Smooth muscle cell (in vitro differentiated cells): ENCODE results near the gene C8B. TPM values are rescaled to one million over a fixed set of nuclear protein-coding genes. Genes with fewer than 3 reads are reported as not detected.

Experiments
- DNase-seq: peaks from one replicate; lab custom pipeline; 2025; ENCODE audit not compliant: unreplicated experiment; lab: John Stamatoyannopoulos, UW
- H2AFZ ChIP-seq: fragments of 200-600 bp; sonication (generic); 2 replicates; pipeline ENCODE4 v1.6.0; 2016; ENCODE audit warnings: antibody characterized with exemption, low read depth, mild to moderate bottlenecking
- H3F3A ChIP-seq: fragments of 200-600 bp; sonication (generic); 2 replicates; pipeline ENCODE4 v1.6.0; 2017; ENCODE audit warnings: antibody characterized with exemption, low read depth
- H3K27ac ChIP-seq: fragments of 200-600 bp; sonication (generic); 2 replicates; pipeline ENCODE4 v1.5.1; 2016; ENCODE audit warnings: low read depth, mild to moderate bottlenecking
- H3K27me3 ChIP-seq: fragments of 200-600 bp; sonication (generic); 2 replicates; pipeline ENCODE4 v1.6.1; 2016; ENCODE audit warnings: low read depth, mild to moderate bottlenecking
- H3K36me3 ChIP-seq: fragments of 200-600 bp; sonication (generic); 2 replicates; pipeline ENCODE4 v1.5.1; 2016; ENCODE audit warnings: low read depth
- H3K4me1 ChIP-seq: fragments of 200-600 bp; sonication (generic); 2 replicates; pipeline ENCODE4 v1.5.1; 2016; ENCODE audit warnings: low read depth
- H3K4me2 ChIP-seq: fragments of 200-600 bp; sonication (generic); 2 replicates; pipeline ENCODE4 v1.6.0; 2016; ENCODE audit warnings: mild to moderate bottlenecking
- H3K4me3 ChIP-seq: fragments of 200-600 bp; sonication (generic); 2 replicates; pipeline ENCODE4 v1.5.1; 2016; ENCODE audit warnings: mild to moderate bottlenecking
- H3K79me2 ChIP-seq: fragments of 200-600 bp; sonication (generic); 2 replicates; pipeline ENCODE4 v1.6.0; 2016; ENCODE audit warnings: low read depth, mild to moderate bottlenecking
- H3K9ac ChIP-seq: fragments of 200-600 bp; sonication (generic); 2 replicates; pipeline ENCODE4 v1.6.0; 2016; ENCODE audit warnings: low read depth
- H3K9me3 ChIP-seq: fragments of 200-600 bp; sonication (generic); replicated peaks from 2 replicates; pipeline ENCODE4 v1.5.1; 2016; ENCODE audit warnings: low read depth
- H4K20me1 ChIP-seq: fragments of 200-600 bp; sonication (generic); 2 replicates; pipeline ENCODE4 v1.6.0; 2016; ENCODE audit warnings: low read depth
- CTCF ChIP-seq: fragments of 200-600 bp; sonication (generic); IDR thresholded peaks from 2 replicates; pipeline ENCODE4 v1.5.1; 2017; ENCODE audit warnings: borderline replicate concordance, mild to moderate bottlenecking, antibody characterized with exemption; ENCODE audit not compliant: insufficient read depth, poor library complexity, severe bottlenecking
- WGBS: methylation state at CpG from one replicate; pipeline ENCODE4 v1.1.7; 2016; ENCODE audit warnings: low lambda C conversion rate; 5-methylcytosine and 5-hydroxymethylcytosine counted together
- polyA plus RNA-seq: library from polyadenylated mRNA; unstranded; fragments of >200 nt; fragmentation: Nextera tagmentation; extraction: Ambion mirVana; gene quantifications from 2 replicates; pipeline ENCODE4 v1.2.1, GENCODE V29; 2016
- total RNA-seq: library from RNA; depleted of rRNA; stranded (reverse); fragments of >200 nt; gene quantifications from 2 replicates; pipeline ENCODE4 v1.2.3, GENCODE V29; 2014

The C8B gene
- total and polyA plus RNA-seq, 2 experiments from 2014 or later, result 0.09 TPM; not detected in 1

DNA sequence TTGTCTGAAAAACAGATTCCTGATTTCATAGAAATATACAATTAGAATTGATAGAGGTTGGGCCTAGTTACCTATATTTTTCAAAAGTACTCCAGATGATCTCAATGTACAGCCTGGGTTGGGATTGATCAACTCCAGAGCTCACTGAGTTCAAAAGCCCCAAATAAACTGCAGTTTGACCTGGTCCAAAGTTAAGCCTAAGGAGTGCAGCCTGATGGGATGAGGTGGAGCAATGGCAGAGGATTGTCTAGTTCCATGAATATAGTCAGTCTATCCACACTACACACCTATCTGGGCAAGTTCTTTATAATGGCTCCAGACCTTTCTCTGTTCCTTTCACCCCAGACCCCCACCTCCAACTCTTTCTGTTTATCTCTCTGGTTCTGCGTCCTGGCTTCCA, 62.0 kb downstream of the C8B start:
- 100% methylated on average over 1 of the region's 1 CpG for WGBS
- no peak for TF ChIP-seq CTCF
- no peak overlapping the region for H3K4me3 ChIP-seq
- no peak overlapping the region for H2AFZ ChIP-seq
- H3K4me1 ChIP-seq, result peaks cover 9% of the 10 kb centered on the region
- no peak overlapping the region for H3K4me2 ChIP-seq
- no peaks in the 10 kb centered on the region for H3F3A ChIP-seq
- H4K20me1 ChIP-seq, result no peaks in the 10 kb centered on the region
- H3K36me3 ChIP-seq, result no peaks in the 10 kb centered on the region
- no peak for DNase-seq
- no peaks in the 10 kb centered on the region for H3K9me3 ChIP-seq
- H3K79me2 ChIP-seq, result no peaks in the 10 kb centered on the region
- H3K9ac ChIP-seq, result no peak overlapping the region
- H3K27me3 ChIP-seq, result no peaks in the 10 kb centered on the region
- no peak overlapping the region for H3K27ac ChIP-seq

DNA sequence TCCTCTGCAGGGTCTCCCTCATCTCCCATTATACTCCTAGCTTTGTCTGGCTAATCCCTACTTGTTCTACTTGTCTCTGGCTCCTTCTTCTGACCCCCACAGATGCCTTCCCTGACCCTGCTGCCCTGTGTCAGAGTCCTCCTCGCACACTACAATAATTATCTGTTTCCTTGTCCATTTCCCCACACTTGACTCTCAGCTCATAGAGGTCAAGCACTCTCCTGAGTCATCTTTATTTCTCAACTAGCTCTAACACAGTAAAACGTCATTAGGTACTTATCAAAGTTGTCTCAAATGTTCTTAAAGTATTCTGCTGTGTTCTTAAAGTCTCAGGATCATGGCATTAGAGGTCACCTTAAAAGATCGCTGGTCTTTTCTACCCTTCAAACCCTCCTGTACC, 64.1 kb downstream of the C8B start:
- no peaks in the 10 kb centered on the region for H4K20me1 ChIP-seq
- no peaks in the 10 kb centered on the region for H3K9me3 ChIP-seq
- peaks cover 11% of the 10 kb centered on the region for H3K27me3 ChIP-seq
- H3K27ac ChIP-seq, result no peak overlapping the region
- DNase-seq, result no peak
- H3F3A ChIP-seq, result no peaks in the 10 kb centered on the region
- no peak overlapping the region for H3K4me3 ChIP-seq
- no peak overlapping the region for H3K4me2 ChIP-seq
- H3K79me2 ChIP-seq, result no peaks in the 10 kb centered on the region
- no peaks in the 10 kb centered on the region for H3K36me3 ChIP-seq
- no peak overlapping the region for H3K9ac ChIP-seq
- no peak overlapping the region for H2AFZ ChIP-seq
- H3K4me1 ChIP-seq, result peaks cover 9% of the 10 kb centered on the region
- no peak for TF ChIP-seq CTCF
- WGBS, result 39% methylated on average over 3 of the region's 3 CpGs

DNA sequence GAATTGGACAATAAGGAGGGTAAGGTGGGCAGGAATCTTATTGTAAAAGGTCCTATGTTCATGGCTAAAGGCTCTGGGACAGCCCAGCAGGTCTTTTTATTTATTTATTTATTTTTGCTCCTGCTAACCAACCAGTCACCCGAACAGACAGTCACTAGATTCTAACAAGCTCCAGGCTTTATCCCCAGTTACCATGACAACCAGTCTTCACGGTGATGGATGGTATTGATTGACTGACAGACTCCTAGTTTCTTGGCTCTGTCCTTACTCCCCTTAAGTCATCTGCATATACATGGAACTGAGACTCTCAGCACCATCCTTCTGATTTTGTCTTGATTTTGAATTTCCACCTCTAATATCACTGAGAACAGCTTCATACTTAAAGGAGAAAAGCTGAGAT, 66.9 kb downstream of the C8B start:
- Histone ChIP-seq H4K20me1 (no peaks in the 10 kb centered on the region), H2AFZ (no peak overlapping the region), H3K36me3 (no peaks in the 10 kb centered on the region), H3K79me2 (no peaks in the 10 kb centered on the region), H3K27ac (no peak overlapping the region), H3K4me2 (no peak overlapping the region), H3K9ac (no peak overlapping the region), H3K4me3 (no peak overlapping the region), H3K27me3 (peaks cover 11% of the 10 kb centered on the region), H3F3A (no peaks in the 10 kb centered on the region), H3K4me1 (peaks cover 9% of the 10 kb centered on the region), H3K9me3 (no peaks in the 10 kb centered on the region)
- WGBS, result 81% methylated on average over 2 of the region's 2 CpGs
- TF ChIP-seq CTCF, result no peak
- DNase-seq, result no peak

DNA sequence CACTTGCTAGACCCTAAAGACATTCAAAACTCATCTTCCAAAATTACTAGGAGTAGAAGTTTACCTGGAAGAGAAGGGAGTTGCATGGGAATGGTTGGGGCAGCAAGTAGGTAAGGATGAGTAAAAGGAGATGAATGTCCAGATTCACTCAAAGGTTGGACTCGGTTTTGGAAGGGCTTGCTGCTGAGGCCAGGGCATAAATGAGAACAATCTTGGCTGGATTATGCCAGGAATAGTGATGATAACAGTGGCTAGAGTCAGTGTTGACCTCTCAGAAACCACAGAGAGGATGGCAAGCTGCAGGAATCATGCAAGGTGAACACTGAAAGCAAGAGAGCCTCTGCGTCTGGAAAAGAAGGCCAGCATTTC, 67.8 kb downstream of the C8B start:
- Histone ChIP-seq H3K27me3 (peaks cover 11% of the 10 kb centered on the region), H3K79me2 (no peaks in the 10 kb centered on the region), H2AFZ (no peak overlapping the region), H3K9ac (no peak overlapping the region), H3K27ac (no peak overlapping the region), H3K36me3 (no peaks in the 10 kb centered on the region), H3F3A (no peaks in the 10 kb centered on the region), H3K4me2 (no peak overlapping the region), H3K4me3 (no peak overlapping the region), H4K20me1 (no peaks in the 10 kb centered on the region), H3K9me3 (no peaks in the 10 kb centered on the region), H3K4me1 (peaks cover 9% of the 10 kb centered on the region)
- no peak for DNase-seq
- 84% methylated on average over 2 of the region's 2 CpGs for whole genome bisulfite sequencing
- TF ChIP-seq CTCF, result no peak
